HUES48 (cell line): Measurements from ENCODE around the gene CACNA1A.

Experiments
- H3K27ac ChIP-seq: one replicate; pipeline ENCODE4 v1.7.0; 2013; ENCODE audit warnings: low read depth, low read length, inconsistent platforms
- H3K27me3 ChIP-seq: 2 replicates; pipeline ENCODE4 v1.6.1; 2013; ENCODE audit warnings: mild to moderate bottlenecking, low read length; ENCODE audit not compliant: control insufficient read depth, insufficient read depth
- H3K36me3 ChIP-seq: 2 replicates; pipeline ENCODE4 v1.6.1; 2013; ENCODE audit warnings: low read length; ENCODE audit not compliant: control insufficient read depth, insufficient read depth
- H3K4me1 ChIP-seq: 2 replicates; pipeline ENCODE4 v1.6.1; 2013; ENCODE audit warnings: mild to moderate bottlenecking, low read length; ENCODE audit not compliant: control insufficient read depth, insufficient read depth
- H3K4me3 ChIP-seq: 2 replicates; pipeline ENCODE4 v1.5.1; 2013; ENCODE audit warnings: mild to moderate bottlenecking, low read depth, low read length
- H3K9ac ChIP-seq: 2 replicates; pipeline ENCODE4 v1.6.1; 2013; ENCODE audit warnings: mild to moderate bottlenecking, low read depth, low read length, moderate library complexity
- H3K9me3 ChIP-seq: 2 replicates; pipeline ENCODE4 v1.6.1; 2013; ENCODE audit warnings: low read length; ENCODE audit not compliant: control insufficient read depth, insufficient read depth

CACNA1A gene

GRCh38 chr19:13294812-13295567 is 211.3 kb downstream of the CACNA1A start:
- Histone ChIP-seq H3K36me3 (no peaks in the 10 kb centered on the region), H3K4me3 (no peak overlapping the region), H3K27ac (no peak overlapping the region), H3K27me3 (no peaks in the 10 kb centered on the region), H3K9ac (no peak overlapping the region), H3K4me1 (no peaks in the 10 kb centered on the region), H3K9me3 (no peaks in the 10 kb centered on the region)

GRCh38 chr19:13291913-13292312 is 214.4 kb downstream of the CACNA1A start:
- H3K36me3 ChIP-seq = no peaks in the 10 kb centered on the region
- H3K4me1 ChIP-seq = no peaks in the 10 kb centered on the region
- H3K4me3 ChIP-seq = no peak overlapping the region
- no peaks in the 10 kb centered on the region for H3K27me3 ChIP-seq
- no peak overlapping the region for H3K27ac ChIP-seq
- H3K9me3 ChIP-seq = no peaks in the 10 kb centered on the region
- no peak overlapping the region for H3K9ac ChIP-seq

- H3K27ac ChIP-seq = no peak overlapping the region
- H3K4me3 ChIP-seq = no peak overlapping the region
- H3K9me3 ChIP-seq = no peaks in the 10 kb centered on the region
- H3K9ac ChIP-seq = no peak overlapping the region
- no peaks in the 10 kb centered on the region for H3K36me3 ChIP-seq
- no peaks in the 10 kb centered on the region for H3K4me1 ChIP-seq
- H3K27me3 ChIP-seq = no peaks in the 10 kb centered on the region
Observed at GRCh38 chr19:13290741-13291140, 215.5 kb downstream of the CACNA1A start.

GRCh38 chr19:13289295-13289694 is 217.0 kb downstream of the CACNA1A start:
- no peaks in the 10 kb centered on the region for H3K9me3 ChIP-seq
- H3K4me1 ChIP-seq = no peaks in the 10 kb centered on the region
- H3K4me3 ChIP-seq = no peak overlapping the region
- H3K9ac ChIP-seq = no peak overlapping the region
- H3K36me3 ChIP-seq = no peaks in the 10 kb centered on the region
- no peak overlapping the region for H3K27ac ChIP-seq
- no peaks in the 10 kb centered on the region for H3K27me3 ChIP-seq

- Histone ChIP-seq H3K36me3 (no peaks in the 10 kb centered on the region), H3K27me3 (no peaks in the 10 kb centered on the region)
Observed at GRCh38 chr19:13286195-13286985, 219.9 kb downstream of the CACNA1A start.

GRCh38 chr19:13284929-13285928 is 221.1 kb downstream of the CACNA1A start:
- Histone ChIP-seq H3K4me3 (no peak overlapping the region), H3K4me1 (no peaks in the 10 kb centered on the region; the same call in 1 of the 2 replicates), H3K36me3 (no peaks in the 10 kb centered on the region), H3K27me3 (no peaks in the 10 kb centered on the region), H3K27ac (no peak overlapping the region), H3K9ac (no peak overlapping the region), H3K9me3 (no peaks in the 10 kb centered on the region)

More at GRCh38 chr19:13286195-13286985, 219.9 kb downstream of the CACNA1A start:
- no peak overlapping the region for H3K27ac ChIP-seq
- no peak overlapping the region for H3K4me3 ChIP-seq
- H3K9me3 ChIP-seq = no peaks in the 10 kb centered on the region
- no peaks in the 10 kb centered on the region; the same call in 1 of the 2 replicates for H3K4me1 ChIP-seq
- no peak overlapping the region for H3K9ac ChIP-seq

- H3K27me3 ChIP-seq = no peaks in the 10 kb centered on the region
- no peak overlapping the region for H3K9ac ChIP-seq
- H3K4me1 ChIP-seq = no peaks in the 10 kb centered on the region; the same call in 1 of the 2 replicates
Observed at GRCh38 chr19:13283871-13284270, 222.4 kb downstream of the CACNA1A start.

GRCh38 chr19:13282486-13283065 is 223.7 kb downstream of the CACNA1A start:
- Histone ChIP-seq H3K36me3 (no peaks in the 10 kb centered on the region), H3K27ac (no peak overlapping the region), H3K4me1 (no peaks in the 10 kb centered on the region; the same call in 1 of the 2 replicates), H3K9me3 (no peaks in the 10 kb centered on the region), H3K27me3 (no peaks in the 10 kb centered on the region), H3K9ac (no peak overlapping the region), H3K4me3 (no peak overlapping the region)

More at GRCh38 chr19:13283871-13284270, 222.4 kb downstream of the CACNA1A start:
- H3K27ac ChIP-seq = no peak overlapping the region
- no peaks in the 10 kb centered on the region for H3K36me3 ChIP-seq
- H3K4me3 ChIP-seq = no peak overlapping the region
- H3K9me3 ChIP-seq = no peaks in the 10 kb centered on the region

GRCh38 chr19:13281567-13282291 is 224.6 kb downstream of the CACNA1A start:
- Histone ChIP-seq H3K27ac (no peak overlapping the region), H3K4me3 (no peak overlapping the region), H3K36me3 (no peaks in the 10 kb centered on the region), H3K9ac (no peak overlapping the region), H3K4me1 (no peaks in the 10 kb centered on the region; the same call in 1 of the 2 replicates), H3K9me3 (no peaks in the 10 kb centered on the region), H3K27me3 (no peaks in the 10 kb centered on the region)
